Thoracic aorta (tissue), 2 donors: ENCODE measurements around the gene GSTCD. TPM values are rescaled to one million over a fixed set of nuclear protein-coding genes. Genes with fewer than 3 reads are reported as not detected.
A peak's percentile ranks its signal among the peaks of the same experiment; 100 is the strongest.
"Not testable (repeated sequence)": the region's sequence is repeated elsewhere in the genome, so short reads cannot be mapped to it uniquely, and the experiment has no call there.

Source experiments
- ATAC-seq: fragments of 150-250 bp; one replicate; pipeline ENCODE4 v1.8.0; 2017; ENCODE audit warnings: low read depth; ENCODE audit not compliant: insufficient number of reproducible peaks, low FRiP score
- DNase-seq: peaks from one replicate; pipeline ENCODE4 v3.0.0-alpha.2; 2020; ENCODE audit warnings: low spot score
- H3K27ac ChIP-seq, 2 donors: fragments of 200-600 bp; sonication (generic); 1 replicate in 1 of 2; 2 replicates in 1 of 2; pipeline ENCODE4 v1.5.1; 2016; ENCODE audit warnings: mild to moderate bottlenecking in 2 of 2, moderate library complexity in 2 of 2
- H3K27me3 ChIP-seq: fragments of 200-600 bp; sonication (generic); replicated peaks from 2 replicates; pipeline ENCODE4 v1.6.0; 2016; ENCODE audit warnings: mild to moderate bottlenecking; ENCODE audit not compliant: insufficient read depth
- H3K36me3 ChIP-seq: fragments of 200-600 bp; sonication (generic); one replicate; pipeline ENCODE4 v1.5.1; 2016
- H3K4me1 ChIP-seq, 2 donors: fragments of 200-600 bp; sonication (generic); 1 replicate in 1 of 2; 2 replicates in 1 of 2; pipeline versions ENCODE4 v1.5.1 to v1.6.0; 2016; ENCODE audit warnings: low read depth in 2 of 2, mild to moderate bottlenecking in 1 of 2; ENCODE audit not compliant: control insufficient read depth in 1 of 2
- H3K4me3 ChIP-seq: fragments of 200-600 bp; sonication (generic); 2 replicates; pipeline ENCODE4 v1.5.1; 2016; ENCODE audit warnings: mild to moderate bottlenecking
- H3K9me3 ChIP-seq: fragments of 200-600 bp; sonication (generic); 2 replicates; pipeline ENCODE4 v1.5.1; 2016
- total RNA-seq, 2 donors: library from RNA; depleted of rRNA; stranded (reverse); fragments of >200 nt; gene quantifications; one replicate each; pipeline versions ENCODE4 v1.1.0 to v1.2.3, GENCODE V29; 2016
- TF ChIP-seq, protein P1 (sequence below): fragments of 200-600 bp; sonication (generic); IDR thresholded peaks from one replicate; pipeline ENCODE4 v1.5.1; 2019; ENCODE audit warnings: antibody characterized with exemption

Gene GSTCD
- total RNA-seq, 2 donors from 2014 or later = 6.6 to 6.9 TPM

DNA sequence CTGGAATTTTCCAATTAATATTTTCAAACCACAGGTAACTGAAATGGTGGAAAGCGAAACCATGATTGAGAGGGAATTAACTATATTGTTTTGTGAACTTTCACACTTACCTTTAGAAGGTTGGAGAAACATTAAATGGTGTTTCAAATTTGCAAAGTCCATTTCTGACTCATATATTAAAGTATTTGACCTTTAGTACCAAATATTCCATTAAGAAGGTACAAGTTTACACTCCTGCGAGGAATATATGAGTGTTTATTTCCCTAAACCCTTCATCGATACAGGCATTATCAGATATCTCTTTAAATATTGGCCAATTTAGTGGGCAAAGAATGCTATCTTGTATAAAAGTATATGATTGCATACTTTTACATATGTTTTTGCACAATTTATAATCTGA, 142.6 kb downstream of the GSTCD start:
- Histone ChIP-seq H3K4me3 (no peak overlapping the region), H3K27ac (no peak overlapping the region), H3K27me3 (no peaks in the 10 kb centered on the region), H3K9me3 (no peaks in the 10 kb centered on the region), H3K4me1 (no peaks in the 10 kb centered on the region), H3K36me3 (no peaks in the 10 kb centered on the region)
- TF ChIP-seq, protein P1, sequence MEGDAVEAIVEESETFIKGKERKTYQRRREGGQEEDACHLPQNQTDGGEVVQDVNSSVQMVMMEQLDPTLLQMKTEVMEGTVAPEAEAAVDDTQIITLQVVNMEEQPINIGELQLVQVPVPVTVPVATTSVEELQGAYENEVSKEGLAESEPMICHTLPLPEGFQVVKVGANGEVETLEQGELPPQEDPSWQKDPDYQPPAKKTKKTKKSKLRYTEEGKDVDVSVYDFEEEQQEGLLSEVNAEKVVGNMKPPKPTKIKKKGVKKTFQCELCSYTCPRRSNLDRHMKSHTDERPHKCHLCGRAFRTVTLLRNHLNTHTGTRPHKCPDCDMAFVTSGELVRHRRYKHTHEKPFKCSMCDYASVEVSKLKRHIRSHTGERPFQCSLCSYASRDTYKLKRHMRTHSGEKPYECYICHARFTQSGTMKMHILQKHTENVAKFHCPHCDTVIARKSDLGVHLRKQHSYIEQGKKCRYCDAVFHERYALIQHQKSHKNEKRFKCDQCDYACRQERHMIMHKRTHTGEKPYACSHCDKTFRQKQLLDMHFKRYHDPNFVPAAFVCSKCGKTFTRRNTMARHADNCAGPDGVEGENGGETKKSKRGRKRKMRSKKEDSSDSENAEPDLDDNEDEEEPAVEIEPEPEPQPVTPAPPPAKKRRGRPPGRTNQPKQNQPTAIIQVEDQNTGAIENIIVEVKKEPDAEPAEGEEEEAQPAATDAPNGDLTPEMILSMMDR = no peak
- DNase-seq = no peak
- ATAC-seq = no peak

DNA sequence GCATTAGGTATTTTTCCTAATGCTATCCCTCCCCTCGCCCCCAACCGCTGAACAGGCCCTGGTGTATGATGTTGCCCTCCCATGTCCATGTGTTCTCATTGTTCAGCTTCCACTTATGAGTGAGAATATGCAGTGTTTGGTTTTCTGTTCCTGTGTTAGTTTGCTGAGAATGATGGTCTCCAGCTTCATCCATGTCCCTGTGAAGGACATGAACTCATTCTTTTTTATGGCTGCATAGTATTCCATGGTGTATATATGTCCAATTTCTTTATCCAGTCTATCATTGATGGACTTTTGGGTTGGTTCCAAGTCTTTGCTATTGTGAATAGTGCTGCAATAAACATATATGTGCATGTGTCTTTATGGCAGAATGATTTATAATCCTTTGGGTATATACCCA, 143.6 kb downstream of the GSTCD start:
- H3K36me3 ChIP-seq, H3K9me3 ChIP-seq, H3K27ac ChIP-seq, H3K4me3 ChIP-seq, H3K4me1 ChIP-seq, ATAC-seq, DNase-seq, H3K27me3 ChIP-seq: not testable (repeated sequence)

DNA sequence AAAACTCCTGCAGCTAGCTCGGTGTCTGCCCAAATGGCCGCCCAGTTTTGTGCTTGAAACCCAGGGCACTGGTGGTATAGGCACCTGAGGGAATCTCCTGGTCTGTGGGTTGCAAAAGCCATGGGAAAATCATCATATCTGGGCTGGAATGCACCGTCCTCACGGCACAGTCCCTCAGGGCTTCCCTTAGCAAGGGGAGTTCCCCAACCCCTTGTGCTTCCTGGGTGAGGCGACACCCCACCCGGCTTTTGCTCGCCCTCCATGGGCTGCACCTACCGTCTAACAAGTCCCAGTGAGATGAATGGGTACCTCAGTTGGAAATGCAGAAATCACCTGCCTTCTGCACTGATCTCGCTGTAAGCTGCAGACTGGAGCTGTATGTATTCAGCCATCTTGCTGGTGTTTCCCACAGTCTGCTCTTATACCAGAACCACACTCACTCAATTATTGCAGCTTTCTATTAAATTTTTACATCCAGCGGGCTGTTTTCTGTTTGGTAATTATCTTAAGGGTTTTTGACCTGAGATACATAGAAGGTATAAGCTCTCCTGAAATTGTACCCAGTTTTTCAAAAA, 150.0 kb downstream of the GSTCD start:
- no peak overlapping the region for H3K4me3 ChIP-seq
- H3K4me1 ChIP-seq = peaks cover 0 to 17% of the 10 kb centered on the region in 2 donors
- DNase-seq = no peak
- H3K27me3 ChIP-seq = no peaks in the 10 kb centered on the region
- no peak overlapping the region for H3K27ac ChIP-seq
- TF ChIP-seq, protein P1 = no peak
- ATAC-seq = no peak
- H3K36me3 ChIP-seq = no peaks in the 10 kb centered on the region
- no peaks in the 10 kb centered on the region for H3K9me3 ChIP-seq

DNA sequence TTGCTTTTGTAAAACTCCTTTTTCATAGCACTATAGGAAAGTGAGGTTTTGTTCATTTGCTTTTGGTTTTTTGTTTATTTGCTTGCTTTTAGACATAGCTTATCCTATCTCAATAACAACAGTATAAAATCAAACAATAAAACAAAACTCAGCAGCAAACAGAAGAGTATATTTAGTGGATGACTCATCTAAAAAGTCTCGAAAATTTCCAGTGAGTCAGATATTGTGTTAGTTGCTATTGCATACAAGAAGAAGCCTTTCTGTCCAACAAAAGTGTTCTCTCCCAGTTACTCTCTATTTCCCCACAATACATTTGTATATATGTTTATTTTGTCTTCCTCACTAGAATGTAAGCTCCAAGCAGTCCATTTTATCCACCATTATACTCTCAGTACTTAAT, 150.6 kb downstream of the GSTCD start:
- Histone ChIP-seq H3K27me3 (no peaks in the 10 kb centered on the region), H3K4me1 (peaks cover 0 to 17% of the 10 kb centered on the region in 2 donors), H3K9me3 (no peaks in the 10 kb centered on the region), H3K36me3 (no peaks in the 10 kb centered on the region), H3K4me3 (no peak overlapping the region), H3K27ac (peak overlapping the region in 1 of 2 donors; percentile 4)
- TF ChIP-seq, protein P1 = no peak
- DNase-seq (no peak), ATAC-seq (peak; percentile 50)

DNA sequence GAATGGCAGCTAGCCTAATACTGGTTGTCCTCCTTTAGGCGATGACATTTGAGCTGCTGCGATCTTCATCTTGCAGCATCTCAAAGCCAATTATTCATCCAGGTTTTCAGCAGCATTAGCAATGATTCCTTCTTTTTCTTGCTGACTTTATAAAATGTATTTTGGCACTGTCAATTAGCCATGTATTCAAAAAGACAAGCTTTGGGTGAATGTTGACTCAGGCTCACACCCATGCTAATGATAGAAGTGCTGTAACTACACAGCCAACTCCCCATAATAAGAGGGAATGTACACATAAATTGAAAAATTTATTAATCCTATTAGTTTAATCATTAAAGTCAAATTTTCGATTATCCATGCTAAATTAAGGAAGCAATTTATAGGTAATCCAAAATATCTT, 162.4 kb downstream of the GSTCD start:
- Histone ChIP-seq H3K4me1 (peaks cover 3 to 10% of the 10 kb centered on the region in 2 donors), H3K27ac (no peak overlapping the region), H3K36me3 (no peaks in the 10 kb centered on the region), H3K27me3 (no peaks in the 10 kb centered on the region), H3K9me3 (no peaks in the 10 kb centered on the region), H3K4me3 (no peak overlapping the region)
- TF ChIP-seq, protein P1 = no peak
- ATAC-seq (no peak), DNase-seq (no peak)

DNA sequence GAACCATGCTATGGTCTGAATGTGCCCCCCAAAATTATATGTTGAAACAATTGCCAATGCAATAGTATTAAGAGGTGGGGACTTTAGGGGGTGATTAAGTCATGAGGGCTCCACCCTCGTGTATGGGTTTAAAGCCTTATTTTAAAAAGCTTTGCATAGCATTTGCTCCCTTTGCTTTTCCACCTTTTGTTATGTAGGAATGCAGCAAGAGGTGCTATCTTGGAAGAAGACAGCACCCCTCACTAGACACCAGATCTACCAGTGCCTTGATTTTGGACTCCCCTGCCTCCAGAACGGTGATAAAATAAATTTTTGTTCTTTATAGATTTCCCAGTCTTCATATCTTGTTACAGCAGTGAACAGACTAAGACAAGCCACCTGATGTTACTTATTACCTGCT, 163.4 kb downstream of the GSTCD start:
- Histone ChIP-seq H3K4me1 (peaks cover 3 to 10% of the 10 kb centered on the region in 2 donors), H3K9me3 (no peaks in the 10 kb centered on the region), H3K36me3 (no peaks in the 10 kb centered on the region), H3K4me3 (no peak overlapping the region), H3K27me3 (no peaks in the 10 kb centered on the region), H3K27ac (no peak overlapping the region)
- DNase-seq (no peak), ATAC-seq (no peak)
- TF ChIP-seq, protein P1 = no peak
